GM19023 (cell line): Measurements from ENCODE around the gene THRB.
A peak's percentile ranks its signal among the peaks of the same experiment; 100 is the strongest.

ENCODE experiments used
- ATAC-seq: cut with Tn5 transposase; IDR thresholded peaks from one replicate; pipeline ENCODE4 v1.9.1; 2021; ENCODE audit warnings: mild to moderate bottlenecking, moderate library complexity; ENCODE audit not compliant: unreplicated experiment

THRB gene

GRCh38 chr3:24195504-24196230 lies 299.0 kb downstream of the THRB start:
- no peak for ATAC-seq

GRCh38 chr3:24192469-24193056 lies 302.1 kb downstream of the THRB start:
- ATAC-seq = no peak

GRCh38 chr3:24191801-24192403 lies 302.7 kb downstream of the THRB start:
- ATAC-seq = no peak

GRCh38 chr3:24190256-24190655 lies 304.4 kb downstream of the THRB start:
- no peak for ATAC-seq

GRCh38 chr3:24185738-24186384 lies 308.8 kb downstream of the THRB start:
- ATAC-seq = peak; percentile 87

GRCh38 chr3:24184528-24185176 lies 310.0 kb downstream of the THRB start:
- no peak for ATAC-seq

- no peak for ATAC-seq
Observed at GRCh38 chr3:24182756-24183155, 311.9 kb downstream of the THRB start.

- no peak for ATAC-seq
Observed at GRCh38 chr3:24181256-24181655, 313.4 kb downstream of the THRB start.

- no peak for ATAC-seq
Observed at GRCh38 chr3:24180616-24181015, 314.0 kb downstream of the THRB start.

- no peak for ATAC-seq
Observed at GRCh38 chr3:24177201-24177600, 317.4 kb downstream of the THRB start.

GRCh38 chr3:24174614-24175013 lies 320.0 kb downstream of the THRB start:
- no peak for ATAC-seq

GRCh38 chr3:24168977-24169376 lies 325.7 kb downstream of the THRB start:
- ATAC-seq = no peak

- no peak for ATAC-seq
Observed at GRCh38 chr3:24167429-24167828, 327.2 kb downstream of the THRB start.

GRCh38 chr3:24166515-24166914 lies 328.1 kb downstream of the THRB start:
- ATAC-seq = no peak

GRCh38 chr3:24165603-24165982 lies 329.1 kb downstream of the THRB start:
- no peak for ATAC-seq

- ATAC-seq = no peak
Observed at GRCh38 chr3:24164967-24165602, 329.6 kb downstream of the THRB start.

- no peak for ATAC-seq
Observed at GRCh38 chr3:24162929-24163328, 331.7 kb downstream of the THRB start.

- ATAC-seq = no peak
Observed at GRCh38 chr3:24161841-24162240, 332.8 kb downstream of the THRB start.

- ATAC-seq = no peak
Observed at GRCh38 chr3:24160424-24161095, 334.1 kb downstream of the THRB start.

GRCh38 chr3:24158761-24159454 lies 335.7 kb downstream of the THRB start:
- no peak for ATAC-seq
